Esophagus squamous epithelium (tissue), 5 donors: Measurements from ENCODE around the gene FAM163B. TPM values are rescaled to one million over a fixed set of nuclear protein-coding genes. Genes with fewer than 3 reads are reported as not detected.
A peak's percentile ranks its signal among the peaks of the same experiment; 100 is the strongest.

Experiments
- DNase-seq: peaks from one replicate; lab custom pipeline; 2025; lab: John Stamatoyannopoulos, UW
- H3K27ac ChIP-seq, 4 donors: fragments of 200-600 bp; sonication (generic); one replicate each; pipeline ENCODE4 v1.5.1; 2016 to 2019; ENCODE audit warnings: mild to moderate bottlenecking in 1 of 4
- H3K27me3 ChIP-seq, 4 donors: fragments of 200-600 bp; sonication (generic); 1 replicate in 3 of 4; 2 replicates in 1 of 4; pipeline versions ENCODE4 v1.5.1 to v1.6.0; 2017 to 2021; ENCODE audit warnings: antibody characterized with exemption in 1 of 4
- H3K36me3 ChIP-seq, 3 donors: fragments of 200-600 bp; sonication (generic); one replicate each; pipeline ENCODE4 v1.5.1; 2016 to 2019
- H3K4me1 ChIP-seq, 3 donors: fragments of 200-600 bp; sonication (generic); one replicate each; pipeline ENCODE4 v1.5.1; 2017 to 2019
- H3K4me3 ChIP-seq, 4 donors: fragments of 200-600 bp; sonication (generic); 1 replicate in 3 of 4; 2 replicates in 1 of 4; pipeline ENCODE4 v1.5.1; 2016 to 2019; ENCODE audit warnings: mild to moderate bottlenecking in 2 of 4, moderate library complexity in 1 of 4
- H3K9me3 ChIP-seq, 3 donors: fragments of 200-600 bp; sonication (generic); one replicate each; pipeline ENCODE4 v1.5.1; 2016 to 2019
- CTCF ChIP-seq, 6 experiments: fragments of 450-650 bp in 4 of 6; fragments of 200-600 bp in 2 of 6; sonication (generic) in 2 of 6; IDR thresholded peaks; one replicate each; pipeline ENCODE4 v1.5.1; 2016 to 2019; ENCODE audit warnings: antibody characterized with exemption in 6 of 6, mild to moderate bottlenecking in 4 of 6, moderate library complexity in 4 of 6
- POLR2A ChIP-seq, 4 donors: fragments of 450-650 bp; IDR thresholded peaks; one replicate each; pipeline ENCODE4 v1.6.1; 2017; ENCODE audit warnings: antibody characterized with exemption in 4 of 4, mild to moderate bottlenecking in 4 of 4, moderate library complexity in 3 of 4
- WGBS, 2 donors: methylation state at CpG; one replicate each; pipeline ENCODE4 v1.1.5; 2018; 5-methylcytosine and 5-hydroxymethylcytosine counted together
- intact Hi-C: fragments of 100-400 bp; cut with DNase I; formaldehyde crosslinking; loops from one replicate; pipeline ENCODE4 v1.15.0; 2022
- total RNA-seq, 4 donors: library from RNA; depleted of rRNA; stranded (reverse); fragments of >200 nt; gene quantifications; one replicate each; pipeline ENCODE4 v1.1.0, GENCODE V29; 2016
- donor health status: DM: yes; HTN: yes; CAD: no.

FAM163B gene
- total RNA-seq, 4 donors from 2014 or later: not detected

GRCh38 chr9:133579601-133580418, 29.4 kb downstream of the FAM163B start:
- Histone ChIP-seq H3K4me1 (peaks cover 0 to 29% (median 13%) of the 10 kb centered on the region in 3 donors), H3K9me3 (no peaks in the 10 kb centered on the region), H3K4me3 (no peak overlapping the region), H3K27me3 (peaks cover 0 to 52% (median 0%) of the 10 kb centered on the region in 4 donors), H3K27ac (no peak overlapping the region), H3K36me3 (no peaks in the 10 kb centered on the region)
- no peak for DNase-seq
- intact Hi-C loops: no loop called here
- WGBS, 2 donors: 71 to 74% methylated on average over 10 to 16 of the region's 31 CpGs
- TF ChIP-seq POLR2A (IDR thresholded peaks at IDR 0.05) (no peak), CTCF (IDR thresholded peaks at IDR 0.05) (no peak)

GRCh38 chr9:133578524-133579441, 30.4 kb downstream of the FAM163B start:
- intact Hi-C loops: no loop called here
- Histone ChIP-seq H3K27me3 (peaks cover 0 to 52% (median 0%) of the 10 kb centered on the region in 4 donors), H3K27ac (no peak overlapping the region), H3K4me3 (no peak overlapping the region), H3K9me3 (no peaks in the 10 kb centered on the region), H3K4me1 (peaks cover 0 to 21% (median 5%) of the 10 kb centered on the region in 3 donors), H3K36me3 (no peaks in the 10 kb centered on the region)
- DNase-seq: no peak
- TF ChIP-seq CTCF (IDR thresholded peaks at IDR 0.05) (no peak), POLR2A (IDR thresholded peaks at IDR 0.05) (no peak)
- WGBS, 2 donors: 76% methylated on average over 11 of the region's 41 CpGs; no CpG with 5 or more reads in 1 of the 2 donors

GRCh38 chr9:133577737-133578112, 31.5 kb downstream of the FAM163B start:
- Histone ChIP-seq H3K27ac (no peak overlapping the region), H3K9me3 (no peaks in the 10 kb centered on the region), H3K27me3 (peaks cover 0 to 54% (median 0%) of the 10 kb centered on the region in 4 donors), H3K36me3 (no peaks in the 10 kb centered on the region), H3K4me1 (peaks cover 0 to 24% (median 13%) of the 10 kb centered on the region in 3 donors), H3K4me3 (no peak overlapping the region)
- WGBS, 2 donors: no CpG with 5 or more reads among the region's 3 CpGs
- DNase-seq: no peak
- intact Hi-C loops: no loop called here
- TF ChIP-seq POLR2A (IDR thresholded peaks at IDR 0.05) (no peak), CTCF (IDR thresholded peaks at IDR 0.05) (no peak)

- WGBS, 2 donors: 57% methylated on average over 15 to 27 of the region's 34 CpGs
These were observed 32.1 kb downstream of the FAM163B start for GRCh38 chr9:133576875-133577736.

More at GRCh38 chr9:133576875-133577736, 32.1 kb downstream of the FAM163B start:
- peak overlapping the region in 1 of 4 donors; percentile 36 for H3K4me3 ChIP-seq
- TF ChIP-seq POLR2A (IDR thresholded peaks at IDR 0.05) (no peak), CTCF (IDR thresholded peaks at IDR 0.05) (no peak)
- H3K27ac ChIP-seq: no peak overlapping the region
- peaks cover 4 to 24% (median 14%) of the 10 kb centered on the region in 3 donors for H3K4me1 ChIP-seq
- H3K9me3 ChIP-seq: no peaks in the 10 kb centered on the region
- H3K27me3 ChIP-seq: peaks cover 0 to 60% (median 0%) of the 10 kb centered on the region in 4 donors
- H3K36me3 ChIP-seq: no peaks in the 10 kb centered on the region
- intact Hi-C loops: no loop called here
- DNase-seq: no peak
